Breast epithelium (tissue), 4 donors: Measurements from ENCODE around the gene CCDC91. TPM values are rescaled to one million over a fixed set of nuclear protein-coding genes. Genes with fewer than 3 reads are reported as not detected.
"Not testable (repeated sequence)": the region's sequence is repeated elsewhere in the genome, so short reads cannot be mapped to it uniquely, and the experiment has no call there.

Experiments used
- DNase-seq, 2 donors: peaks; one replicate each; pipeline ENCODE4 v3.0.0-alpha.2; 2019; ENCODE audit warnings: low spot score in 2 of 2
- H3K27ac ChIP-seq, 2 donors: fragments of 200-600 bp; sonication (generic) in 1 of 2; one replicate each; pipeline ENCODE4 v1.5.1; 2016 to 2019; ENCODE audit warnings: mild to moderate bottlenecking in 1 of 2
- H3K27me3 ChIP-seq, 2 donors: fragments of 200-600 bp; sonication (generic) in 1 of 2; one replicate each; pipeline versions ENCODE4 v1.5.1 to v1.6.0; 2017 to 2019; ENCODE audit warnings: control low read depth in 1 of 2, mild to moderate bottlenecking in 1 of 2
- H3K36me3 ChIP-seq: fragments of 200-600 bp; one replicate; pipeline ENCODE4 v1.5.1; 2019
- H3K4me1 ChIP-seq, 2 donors: fragments of 200-600 bp; sonication (generic); one replicate each; pipeline ENCODE4 v1.5.1; 2016 to 2019; ENCODE audit warnings: control low read depth in 1 of 2
- H3K4me3 ChIP-seq, 3 donors: fragments of 200-600 bp; sonication (generic); 1 replicate in 2 of 3; 2 replicates in 1 of 3; pipeline ENCODE4 v1.5.1; 2016 to 2019; ENCODE audit warnings: mild to moderate bottlenecking in 3 of 3, moderate library complexity in 2 of 3
- H3K9me3 ChIP-seq, 2 donors: fragments of 200-600 bp; sonication (generic) in 1 of 2; one replicate each; pipeline ENCODE4 v1.5.1; 2016 to 2019; ENCODE audit warnings: control low read depth in 1 of 2
- POLR2A ChIP-seq: fragments of 450-650 bp; IDR thresholded peaks from one replicate; pipeline ENCODE4 v1.6.1; 2016; ENCODE audit warnings: antibody characterized with exemption, mild to moderate bottlenecking, moderate library complexity
- POLR2AphosphoS5 ChIP-seq, 3 donors: sonication (generic); formaldehyde crosslinking; IDR thresholded peaks; one replicate each; pipeline ENCODE4 v1.6.1; 2017; ENCODE audit warnings: antibody characterized with exemption in 3 of 3
- intact Hi-C: fragments of 100-400 bp; cut with DNase I; formaldehyde crosslinking; loops from one replicate; pipeline ENCODE4 v1.15.1; 2023; ENCODE audit warnings: low total_unique reads
- total RNA-seq, 3 donors: library from RNA; depleted of rRNA; stranded (reverse); fragments of >200 nt; gene quantifications; one replicate each; pipeline ENCODE4 v1.1.0, GENCODE V29; 2016
- TF ChIP-seq, protein P1 (sequence below), 3 donors: fragments of 450-650 bp; IDR thresholded peaks; one replicate each; pipeline ENCODE4 v1.5.1; 2016 to 2017; ENCODE audit warnings: antibody characterized with exemption in 3 of 3, mild to moderate bottlenecking in 3 of 3, moderate library complexity in 3 of 3

The CCDC91 gene
- total RNA-seq, 3 donors from 2014 or later: 45.9 to 68.9 (median 48.8) TPM

DNA sequence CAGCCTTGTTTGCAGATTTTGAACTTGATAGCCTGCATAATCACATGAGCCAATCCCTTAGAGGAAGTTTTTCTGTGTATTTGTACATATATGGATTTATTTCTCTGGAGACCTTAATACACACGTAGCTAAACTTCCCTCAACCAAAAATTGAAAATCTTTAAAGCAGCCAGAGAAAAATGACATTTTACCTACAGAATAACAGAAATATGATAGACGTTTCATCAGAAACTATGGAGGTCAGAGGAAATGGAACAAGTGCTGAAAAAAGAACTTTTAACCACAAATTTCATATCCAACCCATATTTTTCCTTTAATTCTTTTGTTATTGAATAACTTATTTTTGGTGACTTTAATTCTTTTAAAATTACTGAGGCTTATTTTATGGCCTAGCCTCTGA lies 177.7 kb downstream of the CCDC91 start:
- H3K27ac ChIP-seq: no peak overlapping the region
- H3K9me3 ChIP-seq: peaks cover 9 to 55% of the 10 kb centered on the region in 2 donors
- H3K36me3 ChIP-seq: no peaks in the 10 kb centered on the region
- no peaks in the 10 kb centered on the region for H3K4me1 ChIP-seq
- no peak overlapping the region for H3K4me3 ChIP-seq
- TF ChIP-seq, protein P1, sequence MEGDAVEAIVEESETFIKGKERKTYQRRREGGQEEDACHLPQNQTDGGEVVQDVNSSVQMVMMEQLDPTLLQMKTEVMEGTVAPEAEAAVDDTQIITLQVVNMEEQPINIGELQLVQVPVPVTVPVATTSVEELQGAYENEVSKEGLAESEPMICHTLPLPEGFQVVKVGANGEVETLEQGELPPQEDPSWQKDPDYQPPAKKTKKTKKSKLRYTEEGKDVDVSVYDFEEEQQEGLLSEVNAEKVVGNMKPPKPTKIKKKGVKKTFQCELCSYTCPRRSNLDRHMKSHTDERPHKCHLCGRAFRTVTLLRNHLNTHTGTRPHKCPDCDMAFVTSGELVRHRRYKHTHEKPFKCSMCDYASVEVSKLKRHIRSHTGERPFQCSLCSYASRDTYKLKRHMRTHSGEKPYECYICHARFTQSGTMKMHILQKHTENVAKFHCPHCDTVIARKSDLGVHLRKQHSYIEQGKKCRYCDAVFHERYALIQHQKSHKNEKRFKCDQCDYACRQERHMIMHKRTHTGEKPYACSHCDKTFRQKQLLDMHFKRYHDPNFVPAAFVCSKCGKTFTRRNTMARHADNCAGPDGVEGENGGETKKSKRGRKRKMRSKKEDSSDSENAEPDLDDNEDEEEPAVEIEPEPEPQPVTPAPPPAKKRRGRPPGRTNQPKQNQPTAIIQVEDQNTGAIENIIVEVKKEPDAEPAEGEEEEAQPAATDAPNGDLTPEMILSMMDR (IDR thresholded peaks at IDR 0.05): no peak
- TF ChIP-seq POLR2AphosphoS5 (IDR thresholded peaks at IDR 0.05) (no peak), POLR2A (no peak)
- DNase-seq: no peak
- intact Hi-C loops: no loop called here
- no peaks in the 10 kb centered on the region for H3K27me3 ChIP-seq

DNA sequence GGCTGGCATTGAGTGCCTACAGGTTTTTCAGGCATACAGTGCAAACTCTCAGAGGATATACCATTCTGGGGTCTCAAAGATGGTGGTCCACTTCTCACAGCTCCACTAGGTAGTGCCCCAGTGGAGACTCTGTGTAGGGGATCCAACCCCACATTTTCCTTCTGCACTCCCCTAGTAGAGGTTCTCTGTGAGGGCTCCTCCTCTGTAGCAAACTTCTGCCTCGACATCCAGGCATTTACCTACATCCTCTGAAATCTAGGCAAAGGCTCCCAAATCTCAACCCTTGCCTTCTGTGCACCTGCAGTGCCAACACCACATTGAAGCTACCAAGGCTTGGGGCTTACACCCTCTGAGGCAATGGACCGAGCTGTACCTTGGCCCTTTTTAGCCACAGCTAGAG lies 179.2 kb downstream of the CCDC91 start:
- H3K4me1 ChIP-seq: no peaks in the 10 kb centered on the region
- TF ChIP-seq POLR2A (no peak), POLR2AphosphoS5 (IDR thresholded peaks at IDR 0.05) (no peak)
- TF ChIP-seq, protein P1 (IDR thresholded peaks at IDR 0.05): no peak
- H3K27me3 ChIP-seq: no peaks in the 10 kb centered on the region
- DNase-seq: no peak
- H3K36me3 ChIP-seq: no peaks in the 10 kb centered on the region
- intact Hi-C loops: no loop called here
- peaks cover 9 to 56% of the 10 kb centered on the region in 2 donors for H3K9me3 ChIP-seq
- H3K27ac ChIP-seq: no peak overlapping the region
- H3K4me3 ChIP-seq: no peak overlapping the region

DNA sequence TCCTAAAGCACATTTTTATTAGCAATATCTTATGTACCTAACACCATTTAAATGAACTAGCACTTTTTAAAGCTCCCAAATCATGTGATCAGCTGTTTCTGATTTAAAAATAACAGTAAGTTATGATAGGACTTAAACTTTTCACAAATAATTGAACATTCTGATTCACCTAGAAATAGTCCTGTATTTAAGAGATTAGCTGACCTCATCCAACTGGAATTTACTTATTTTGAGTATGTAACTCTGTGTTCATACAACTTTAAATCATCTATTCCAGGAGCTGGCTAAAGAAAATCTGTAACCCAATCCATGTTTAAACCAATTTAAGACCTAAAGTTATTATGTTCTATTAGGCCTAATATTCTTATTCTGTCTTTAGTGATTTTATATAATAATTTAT lies 184.3 kb downstream of the CCDC91 start:
- intact Hi-C loops: loop anchor here (5.0 kb wide), 1 partner anchor 1192 kb away; no protein-coding TSS in a partner anchor
- Histone ChIP-seq H3K9me3 (peaks cover 5 to 35% of the 10 kb centered on the region in 2 donors), H3K36me3 (no peaks in the 10 kb centered on the region), H3K27ac (no peak overlapping the region), H3K4me3 (no peak overlapping the region), H3K4me1 (no peaks in the 10 kb centered on the region), H3K27me3 (no peaks in the 10 kb centered on the region)
- DNase-seq: no peak
- TF ChIP-seq, protein P1 (IDR thresholded peaks at IDR 0.05): no peak
- TF ChIP-seq POLR2A: no peak
- TF ChIP-seq POLR2AphosphoS5 (IDR thresholded peaks at IDR 0.05): no peak

DNA sequence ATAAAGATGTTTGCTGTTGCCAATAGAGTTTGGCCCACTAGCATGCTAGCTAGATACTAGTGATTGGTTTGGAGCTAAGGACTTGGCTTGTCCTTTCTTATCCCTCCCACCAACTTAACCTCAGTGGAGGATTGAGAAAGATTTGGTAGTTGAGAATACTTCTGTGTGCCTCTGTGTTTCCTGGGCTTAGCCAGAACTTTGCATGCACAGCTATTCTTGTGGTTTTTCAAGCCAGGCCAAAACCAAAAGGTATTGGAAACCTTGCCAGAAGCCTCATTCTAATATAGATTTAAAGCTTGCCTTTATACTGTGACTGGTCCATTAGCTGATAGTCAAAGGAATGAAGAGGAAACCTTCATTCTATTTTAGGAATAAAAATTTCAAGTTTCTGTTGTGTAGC lies 188.5 kb downstream of the CCDC91 start:
- DNase-seq: no peak
- TF ChIP-seq POLR2A: no peak
- no peak for TF ChIP-seq POLR2AphosphoS5 (IDR thresholded peaks at IDR 0.05)
- TF ChIP-seq, protein P1 (IDR thresholded peaks at IDR 0.05): no peak
- intact Hi-C loops: no loop called here
- Histone ChIP-seq H3K4me1 (no peaks in the 10 kb centered on the region), H3K9me3 (no peaks in the 10 kb centered on the region), H3K4me3 (no peak overlapping the region), H3K36me3 (no peaks in the 10 kb centered on the region), H3K27me3 (no peaks in the 10 kb centered on the region), H3K27ac (no peak overlapping the region)

DNA sequence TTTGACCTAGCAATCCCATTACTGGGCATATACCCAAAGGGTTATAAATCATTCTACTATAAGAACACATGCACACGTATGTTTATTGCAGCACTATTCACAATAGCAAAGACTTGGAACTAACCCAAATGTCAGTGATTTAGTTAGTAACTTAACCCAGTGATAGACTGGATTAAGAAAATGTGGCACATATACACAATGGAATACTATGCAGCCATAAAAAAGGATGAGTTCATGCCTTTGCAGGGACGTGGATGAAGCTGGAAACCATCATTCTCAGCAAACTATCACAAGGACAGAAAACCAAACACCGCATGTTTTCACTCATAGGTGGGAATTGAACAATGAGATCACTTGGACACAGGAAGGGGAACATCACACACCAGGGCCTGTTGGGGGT lies 189.5 kb downstream of the CCDC91 start:
- H3K4me1 ChIP-seq, intact Hi-C loops, DNase-seq, H3K36me3 ChIP-seq, H3K9me3 ChIP-seq, H3K4me3 ChIP-seq, H3K27me3 ChIP-seq, H3K27ac ChIP-seq: not testable (repeated sequence)

DNA sequence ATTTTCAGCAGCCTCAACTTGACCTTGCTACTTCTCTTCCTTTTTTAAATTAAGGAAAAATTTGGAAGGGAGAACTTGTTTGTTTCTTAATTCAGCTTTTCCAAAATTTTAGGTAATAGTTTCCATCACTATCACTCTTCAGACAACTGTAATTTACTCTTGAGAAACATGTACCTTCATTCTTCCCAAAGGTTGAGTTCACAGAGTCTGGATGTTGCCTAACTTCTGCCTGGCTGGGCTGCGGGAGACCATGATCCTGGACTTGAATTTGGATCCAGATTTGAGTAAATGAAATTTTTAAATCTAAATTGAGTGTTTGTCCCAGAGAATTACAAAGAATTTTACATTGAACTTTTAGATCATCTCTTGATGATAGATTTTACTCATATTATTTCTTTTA lies 193.1 kb downstream of the CCDC91 start:
- Histone ChIP-seq H3K27me3 (no peaks in the 10 kb centered on the region), H3K4me1 (no peaks in the 10 kb centered on the region), H3K4me3 (no peak overlapping the region), H3K9me3 (no peaks in the 10 kb centered on the region), H3K36me3 (no peaks in the 10 kb centered on the region), H3K27ac (no peak overlapping the region)
- TF ChIP-seq POLR2A: no peak
- no peak for TF ChIP-seq POLR2AphosphoS5 (IDR thresholded peaks at IDR 0.05)
- TF ChIP-seq, protein P1 (IDR thresholded peaks at IDR 0.05): no peak
- intact Hi-C loops: no loop called here
- no peak for DNase-seq
